ENCODE measurements around the gene PBLD. TPM values are rescaled to one million over a fixed set of nuclear protein-coding genes. Genes with fewer than 3 reads are reported as not detected.

Gene PBLD
- total RNA-seq, 1 experiment from 2014 or later: 2.4 TPM

- TF ChIP-seq ARID4B (CRISPR knock-in tag; IDR thresholded peaks at IDR 0.05; ENCODE audit: borderline replicate concordance) (no peak), SOX15 (CRISPR knock-in tag; IDR thresholded peaks at IDR 0.05) (no peak), ZNF263 (CRISPR knock-in tag; IDR thresholded peaks at IDR 0.05; ENCODE audit: low read depth) (no peak), USF1 (CRISPR knock-in tag; IDR thresholded peaks at IDR 0.05) (no peak), USF2 (CRISPR knock-in tag; IDR thresholded peaks at IDR 0.05) (no peak), CREB1 (CRISPR knock-in tag; IDR thresholded peaks at IDR 0.05) (no peak), ZBTB21 (CRISPR knock-in tag; IDR thresholded peaks at IDR 0.05; ENCODE audit: borderline replicate concordance) (no peak), ZNF281 (CRISPR knock-in tag; IDR thresholded peaks at IDR 0.05) (no peak)
These were observed 81.6 kb downstream of the PBLD start (continued) for GRCh38 chr10:68251151-68251550.

GRCh38 chr10:68249297-68249696 lies 83.4 kb downstream of the PBLD start:
- CTCF ChIA-PET: interaction anchor here (1.1 kb wide), 1 partner anchor 36 kb away, joined by 5 read pairs; no protein-coding TSS in a partner anchor
- POLR2A ChIA-PET: interaction anchor here (0.6 kb wide), 2 partner anchors 18 to 619 kb away, joined by 3 to 4 read pairs; partner anchors contain the start of gene ATOH7
- no peak overlapping the region for H3K27ac Mint-ChIP-seq

More at GRCh38 chr10:68249297-68249696, 83.4 kb downstream of the PBLD start:
- no peak overlapping the region for H3K4me3 Mint-ChIP-seq
- H3K27me3 Mint-ChIP-seq (ENCODE audit: low read depth): peaks cover 95% of the 10 kb centered on the region
- no peaks in the 10 kb centered on the region for H3K36me3 Mint-ChIP-seq
- ATAC-seq (no peak), DNase-seq (ENCODE audit: low spot score) (no peak)
- H3K4me1 Mint-ChIP-seq: peaks cover 18% of the 10 kb centered on the region
- TF ChIP-seq ATF1 (CRISPR knock-in tag; IDR thresholded peaks at IDR 0.05): no peak
- no peak for TF ChIP-seq AFF4 (CRISPR knock-in tag; IDR thresholded peaks at IDR 0.05; ENCODE audit: borderline replicate concordance)
- no peak for TF ChIP-seq TEAD1 (CRISPR knock-in tag; IDR thresholded peaks at IDR 0.05)
- no peak for TF ChIP-seq FOXP1 (CRISPR knock-in tag; IDR thresholded peaks at IDR 0.05; ENCODE audit: borderline replicate concordance)
- TF ChIP-seq ERG (CRISPR knock-in tag; IDR thresholded peaks at IDR 0.05): no peak
- TF ChIP-seq GTF2I (CRISPR knock-in tag; conservative IDR thresholded peaks at IDR 0.05): no peak
- no peaks in the 10 kb centered on the region for H3K9me3 Mint-ChIP-seq

Data from WTC11 (cell line).